Mammary epithelial cell (primary cell): Measurements from ENCODE around the gene FPR2.

Source experiments
- CTCF ChIP-seq, 2 donors: IDR thresholded peaks in 1 of 2; conservative IDR thresholded peaks in 1 of 2; 2 replicates each; pipeline ENCODE4 v1.5.1; 2011 to 2012; ENCODE audit warnings: inconsistent platforms in 2 of 2, low read length in 2 of 2, mild to moderate bottlenecking in 2 of 2, control low read depth in 1 of 2, low read depth in 1 of 2; ENCODE audit not compliant: insufficient read depth in 1 of 2; ENCODE audit errors: extremely low read depth in 1 of 2
- EZH2 ChIP-seq: IDR thresholded peaks from 2 replicates; pipeline ENCODE4 v1.6.1; 2012; ENCODE audit warnings: low read length, inconsistent platforms, borderline replicate concordance

- TF ChIP-seq CTCF (conservative IDR thresholded peaks at IDR 0.05 in 1 of 2, IDR thresholded peaks at IDR 0.05 in 1 of 2; ENCODE audit: extremely low read depth in 1 of 2, insufficient read depth in 1 of 2, low read depth in 1 of 2, low read length in 2 of 2) (no peak), EZH2 (no peak)
Observed at GRCh38 chr19:51739466-51740213, 21.3 kb upstream of the FPR2 start.
